Fibroblast of lung (primary cell): ENCODE results near the gene NPFFR1.

Experiments used
- CTCF ChIP-seq, 2 donors: IDR thresholded peaks in 1 of 2; conservative IDR thresholded peaks in 1 of 2; 1 replicate in 1 of 2; 2 replicates in 1 of 2; pipeline ENCODE4 v1.5.1; 2011 to 2012; ENCODE audit warnings: low read length in 2 of 2, control low read depth in 1 of 2, inconsistent platforms in 1 of 2, low read depth in 1 of 2, mild to moderate bottlenecking in 1 of 2
- EZH2 ChIP-seq: IDR thresholded peaks from 2 replicates; pipeline ENCODE4 v1.5.1; 2012; ENCODE audit warnings: low read length, control low read depth, mild to moderate bottlenecking; ENCODE audit errors: missing control alignments

DNA sequence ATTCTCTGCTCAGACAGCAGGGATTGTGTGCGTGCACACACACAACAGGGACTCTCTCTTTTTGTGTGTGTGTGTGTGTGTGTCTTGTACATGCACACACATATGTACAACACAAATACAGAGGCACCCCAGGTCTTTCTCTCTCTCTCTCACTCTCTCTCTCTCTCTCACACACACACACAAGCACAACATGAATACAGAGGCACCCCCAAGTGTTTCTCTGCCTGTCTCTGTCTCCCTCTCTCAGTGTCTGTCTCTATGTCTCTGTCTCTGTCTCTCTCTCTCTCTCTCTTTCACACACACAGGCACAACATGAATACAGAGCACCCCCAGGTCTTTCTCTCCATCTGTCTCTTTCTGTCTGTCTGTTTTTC lies 746 bp downstream of the NPFFR1 start:
- TF ChIP-seq CTCF (conservative IDR thresholded peaks at IDR 0.05 in 1 of 2, IDR thresholded peaks at IDR 0.05 in 1 of 2; ENCODE audit: low read depth in 1 of 2, low read length in 2 of 2) (no peak), EZH2 (no peak)
